ACC112 (cell line): ENCODE results near the gene KCTD2.

Source experiments
- H2AFZ ChIP-seq: fragments of 200-600 bp; sonication (generic); one replicate; pipeline ENCODE4 v1.6.0; 2017; ENCODE audit warnings: antibody characterized with exemption, low read length; ENCODE audit not compliant: unreplicated experiment
- H3K27ac ChIP-seq: fragments of 200-600 bp; sonication (generic); 2 replicates; pipeline ENCODE4 v1.5.1; 2014; ENCODE audit warnings: low read depth, mild to moderate bottlenecking, antibody characterized with exemption, low read length, moderate library complexity
- H3K27me3 ChIP-seq: fragments of 200-600 bp; sonication (generic); 2 replicates; pipeline ENCODE4 v1.6.1; 2014; ENCODE audit warnings: mild to moderate bottlenecking, antibody characterized with exemption, low read length, moderate library complexity, mixed read lengths; ENCODE audit not compliant: insufficient read depth
- H3K36me3 ChIP-seq: fragments of 200-600 bp; sonication (generic); 2 replicates; pipeline ENCODE4 v1.6.1; 2016; ENCODE audit warnings: mild to moderate bottlenecking, antibody characterized with exemption, low read length, moderate library complexity, mixed read lengths; ENCODE audit not compliant: insufficient read depth
- H3K4me1 ChIP-seq: fragments of 200-600 bp; sonication (generic); one replicate; pipeline ENCODE4 v1.6.1; 2016; ENCODE audit warnings: low read length, mixed read lengths; ENCODE audit not compliant: insufficient read depth, unreplicated experiment, control insufficient read depth
- H3K4me3 ChIP-seq: fragments of 200-600 bp; sonication (generic); 2 replicates; pipeline ENCODE4 v1.5.1; 2014; ENCODE audit warnings: mild to moderate bottlenecking, low read depth, low read length
- H3K79me2 ChIP-seq: fragments of 200-600 bp; sonication (generic); one replicate; pipeline ENCODE4 v1.6.0; 2016; ENCODE audit warnings: low read length; ENCODE audit not compliant: control insufficient read depth, unreplicated experiment, insufficient read depth

The KCTD2 gene

DNA sequence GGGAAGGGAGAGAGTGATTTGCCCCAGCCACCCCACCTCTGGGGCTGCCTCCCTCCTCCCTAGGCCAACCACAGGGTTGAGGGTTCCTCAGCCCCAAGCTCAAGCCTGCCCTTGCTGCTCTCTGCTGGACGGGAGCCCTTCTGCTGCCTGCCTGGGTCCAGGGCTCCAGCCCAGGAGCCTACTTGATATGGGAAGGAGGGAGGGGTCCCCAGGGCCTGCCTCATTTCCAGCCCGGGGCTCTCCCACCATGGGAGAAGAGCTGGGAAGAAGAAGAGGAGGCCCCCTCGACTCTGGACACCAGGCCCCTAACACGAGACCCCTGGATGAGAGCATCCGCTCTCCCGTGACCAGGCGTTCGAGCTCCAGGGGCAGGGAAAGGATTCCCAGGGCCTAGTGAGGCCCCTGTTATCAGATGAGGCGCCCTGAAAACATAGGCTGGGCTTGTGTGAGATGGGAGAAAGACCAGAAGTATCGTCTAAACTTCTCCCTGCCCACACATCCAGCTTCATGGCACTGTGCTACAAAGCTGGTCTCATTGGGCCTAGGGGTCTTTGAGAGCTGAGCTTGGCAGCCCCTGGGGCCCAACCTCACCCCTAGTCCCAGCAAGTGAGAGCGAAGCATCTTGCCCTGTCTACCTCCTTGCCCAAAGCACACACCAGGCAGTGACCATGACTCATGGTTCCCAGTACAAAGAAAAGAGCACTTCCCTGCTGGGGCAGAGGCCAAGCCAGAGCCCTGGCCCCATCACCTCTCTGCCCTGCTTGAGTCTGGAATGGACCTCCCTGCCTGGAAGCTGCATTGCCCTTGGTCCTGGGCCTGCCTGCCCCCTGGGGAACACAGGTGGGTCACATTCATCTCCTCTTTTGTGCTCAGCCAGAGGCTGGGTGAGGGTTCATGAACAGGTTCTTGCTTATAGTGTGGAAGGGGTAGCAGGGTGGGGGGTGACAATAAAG is 41.7 kb downstream of the KCTD2 start:
- Histone ChIP-seq H3K36me3 (no peaks in the 10 kb centered on the region), H3K4me1 (peaks cover 53% of the 10 kb centered on the region), H3K79me2 (peaks cover 8% of the 10 kb centered on the region), H3K27ac (peak overlapping the region; percentile 47), H2AFZ (peak overlapping the region; percentile 19), H3K27me3 (no peaks in the 10 kb centered on the region), H3K4me3 (peak overlapping the region; percentile 80)

DNA sequence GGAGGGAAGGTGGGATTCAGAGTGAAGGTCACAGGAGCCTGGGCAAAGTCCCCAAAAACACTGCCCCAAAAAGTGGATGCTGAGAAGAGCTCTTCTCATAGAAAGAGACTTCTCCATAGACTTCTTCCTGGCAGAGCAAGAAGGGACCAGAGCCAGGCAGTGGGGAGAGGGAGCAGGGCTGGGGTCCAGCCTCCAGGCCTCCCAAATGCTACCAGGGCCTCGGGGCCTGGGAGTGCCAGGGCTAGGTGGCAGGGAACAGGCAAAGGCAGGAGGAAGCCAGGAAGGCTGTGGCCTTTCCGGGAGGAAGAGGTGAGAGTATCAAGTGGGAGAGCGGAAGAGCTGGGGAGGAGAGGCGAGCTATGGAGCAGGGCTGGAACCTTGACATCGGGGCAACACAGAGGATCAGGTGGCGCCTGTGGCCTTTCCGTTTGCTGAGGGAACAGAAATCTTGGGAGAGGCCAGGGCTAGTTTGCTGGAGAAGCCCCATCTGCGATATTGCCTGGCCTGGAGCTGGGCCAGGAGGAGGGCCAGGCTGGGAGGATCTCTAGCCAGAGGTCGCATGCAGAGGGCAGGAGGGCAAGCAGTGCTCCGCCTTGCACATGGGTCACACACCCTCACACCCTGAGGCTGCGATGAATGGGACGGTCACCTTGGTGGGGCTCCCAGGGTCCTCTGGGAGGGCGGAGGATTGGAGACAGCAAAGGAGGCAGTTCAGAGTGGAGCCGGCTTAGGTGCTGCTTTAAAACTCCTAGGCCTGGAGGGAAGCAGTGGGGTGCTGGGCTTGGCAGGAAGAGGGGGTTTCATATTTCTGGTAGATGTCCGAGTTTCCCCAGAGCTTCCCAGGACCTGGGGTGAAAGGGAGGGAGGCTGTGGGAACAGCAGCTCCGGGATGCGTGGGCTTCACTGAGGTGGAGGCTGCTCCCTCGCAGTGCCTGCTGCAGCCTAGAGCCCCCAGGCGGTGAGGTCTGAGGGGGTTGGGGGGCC is 44.1 kb downstream of the KCTD2 start:
- H3K27ac ChIP-seq = no peak overlapping the region
- H3K27me3 ChIP-seq = no peaks in the 10 kb centered on the region
- no peak overlapping the region for H3K4me3 ChIP-seq
- H3K4me1 ChIP-seq = peaks cover 44% of the 10 kb centered on the region
- peaks cover 8% of the 10 kb centered on the region for H3K79me2 ChIP-seq
- no peak overlapping the region for H2AFZ ChIP-seq
- H3K36me3 ChIP-seq = no peaks in the 10 kb centered on the region

DNA sequence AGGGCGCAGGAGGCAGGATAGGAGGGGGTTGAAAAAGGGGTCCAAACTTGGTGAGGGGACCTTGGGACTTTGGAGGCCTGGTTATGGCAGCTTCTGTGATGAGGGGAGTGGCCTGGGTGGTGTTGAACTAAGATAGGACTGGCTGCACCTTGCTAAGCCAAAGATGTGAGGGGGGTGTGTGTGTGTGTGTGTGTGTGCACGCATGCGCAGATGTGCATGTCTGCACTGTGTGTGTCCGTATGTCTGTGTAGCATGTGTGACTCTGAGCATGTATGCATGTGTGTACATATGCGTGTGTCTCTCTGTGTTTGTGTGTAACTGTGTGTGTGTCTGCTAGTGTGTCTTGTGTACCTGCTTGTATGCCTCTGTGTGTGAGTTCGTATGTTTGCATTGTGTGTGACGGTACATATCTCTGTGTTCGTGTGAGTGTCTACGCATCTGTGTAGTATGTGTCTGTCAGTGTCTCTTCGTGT is 44.9 kb downstream of the KCTD2 start:
- Histone ChIP-seq H2AFZ (no peak overlapping the region), H3K4me1 (peaks cover 37% of the 10 kb centered on the region), H3K36me3 (no peaks in the 10 kb centered on the region), H3K27ac (no peak overlapping the region), H3K27me3 (no peaks in the 10 kb centered on the region), H3K4me3 (no peak overlapping the region), H3K79me2 (peaks cover 8% of the 10 kb centered on the region)

DNA sequence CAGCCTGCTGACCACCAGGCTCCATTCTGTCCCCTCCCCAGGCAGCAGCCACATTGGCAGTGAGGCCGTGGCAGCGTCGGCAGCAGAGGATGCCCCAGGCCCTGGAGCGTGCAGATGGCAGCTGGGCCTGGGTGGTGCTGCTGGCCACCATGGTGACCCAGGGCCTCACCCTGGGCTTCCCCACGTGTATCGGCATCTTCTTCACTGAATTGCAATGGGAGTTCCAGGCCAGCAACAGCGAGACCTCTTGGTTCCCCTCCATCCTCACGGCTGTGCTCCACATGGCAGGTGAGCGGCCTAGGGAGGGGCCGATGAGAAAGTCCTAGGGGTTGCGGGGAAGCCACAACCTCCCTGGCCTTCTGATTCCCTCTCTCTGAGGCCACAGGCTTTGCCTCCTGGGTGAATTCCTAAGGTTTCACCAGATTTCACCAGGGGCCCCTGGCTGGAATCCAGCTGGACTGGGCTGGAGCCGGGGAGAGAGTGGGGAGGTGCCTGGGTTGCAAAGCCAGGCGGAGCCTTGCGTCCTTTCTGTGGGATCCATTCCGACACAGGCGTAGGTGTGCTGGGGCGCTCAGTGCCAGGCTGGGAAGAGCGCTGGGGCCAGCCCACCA is 46.6 kb downstream of the KCTD2 start:
- Histone ChIP-seq H2AFZ (no peak overlapping the region), H3K4me1 (peaks cover 34% of the 10 kb centered on the region), H3K36me3 (no peaks in the 10 kb centered on the region), H3K27me3 (no peaks in the 10 kb centered on the region), H3K79me2 (peaks cover 8% of the 10 kb centered on the region), H3K4me3 (no peak overlapping the region), H3K27ac (no peak overlapping the region)

DNA sequence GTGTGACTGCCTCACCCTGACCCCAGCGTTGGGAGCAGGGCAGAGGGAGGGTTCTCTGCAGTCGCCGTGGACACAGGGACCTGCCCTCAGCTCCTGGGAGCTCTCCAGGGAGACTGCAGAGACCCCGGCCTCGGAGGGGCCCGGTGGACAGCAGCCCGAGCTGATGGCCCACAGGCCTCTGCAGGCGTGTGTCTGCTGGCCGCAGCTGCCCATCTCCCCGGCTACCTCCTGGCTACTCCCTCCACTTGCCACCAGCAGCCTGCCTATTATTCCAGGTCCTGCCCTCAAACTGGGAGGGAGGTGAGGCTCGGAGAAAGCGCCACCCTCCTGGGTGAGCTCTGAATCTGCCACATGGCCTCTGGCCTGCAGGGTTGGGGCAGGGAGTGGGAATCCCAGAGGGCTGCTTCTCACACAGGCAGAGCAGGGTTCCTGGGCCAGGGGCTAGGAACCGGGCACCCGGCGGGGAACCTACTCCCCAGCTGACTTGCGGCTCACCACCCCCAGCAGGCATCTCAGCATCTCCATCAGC is 47.9 kb downstream of the KCTD2 start:
- H3K4me3 ChIP-seq = no peak overlapping the region
- H3K36me3 ChIP-seq = no peaks in the 10 kb centered on the region
- peaks cover 27% of the 10 kb centered on the region for H3K4me1 ChIP-seq
- H3K27ac ChIP-seq = no peak overlapping the region
- H3K27me3 ChIP-seq = no peaks in the 10 kb centered on the region
- peaks cover 5% of the 10 kb centered on the region for H3K79me2 ChIP-seq
- no peak overlapping the region for H2AFZ ChIP-seq

DNA sequence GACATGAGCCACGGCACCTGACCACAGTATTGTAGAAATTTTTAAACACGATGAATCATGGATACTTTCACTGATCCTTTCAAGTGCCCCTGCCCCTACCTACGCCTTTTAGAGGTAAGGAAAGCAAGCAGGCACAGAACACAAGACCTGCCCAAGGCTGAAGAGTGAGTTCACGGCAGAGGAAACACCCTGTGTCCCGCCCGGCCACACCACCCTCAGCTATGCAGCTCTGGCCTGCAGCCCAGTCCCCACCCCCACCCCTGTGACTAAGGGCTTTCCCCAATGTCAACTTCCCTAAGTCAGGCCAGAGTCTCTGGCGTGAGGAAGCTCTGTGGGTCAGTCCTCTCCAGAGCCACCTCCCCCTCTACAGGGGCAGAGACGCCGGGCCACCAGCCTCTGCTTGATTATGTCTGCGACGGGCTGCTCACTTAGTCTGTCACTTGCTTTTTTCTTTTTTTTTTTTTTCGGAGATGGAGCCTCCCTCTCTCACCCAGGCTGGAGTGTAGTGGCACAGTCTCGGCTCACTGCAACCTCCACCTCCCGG is 49.1 kb downstream of the KCTD2 start:
- Histone ChIP-seq H2AFZ (no peak overlapping the region), H3K4me1 (peaks cover 23% of the 10 kb centered on the region), H3K27ac (no peak overlapping the region)

DNA sequence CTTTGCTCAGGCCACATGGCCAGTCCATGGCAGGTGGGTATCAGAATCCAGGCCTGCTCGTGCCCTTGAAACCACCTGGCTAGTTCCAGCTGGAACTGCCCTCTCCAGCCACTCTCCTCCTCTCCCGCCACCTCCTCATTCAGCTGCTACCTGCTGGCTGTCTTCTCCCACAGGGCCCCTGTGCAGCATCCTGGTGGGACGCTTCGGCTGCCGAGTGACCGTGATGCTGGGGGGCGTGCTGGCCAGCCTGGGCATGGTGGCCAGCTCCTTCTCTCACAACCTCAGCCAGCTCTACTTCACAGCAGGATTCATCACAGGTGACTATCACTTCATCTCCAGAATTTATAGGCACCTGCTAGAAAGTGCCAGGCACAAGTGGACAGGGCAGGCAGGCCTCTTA is 50.8 kb downstream of the KCTD2 start:
- H3K27me3 ChIP-seq = no peaks in the 10 kb centered on the region

More for the DNA sequence above, 49.1 kb downstream of the KCTD2 start:
- no peaks in the 10 kb centered on the region for H3K27me3 ChIP-seq
- peaks cover 5% of the 10 kb centered on the region for H3K79me2 ChIP-seq
- H3K36me3 ChIP-seq = no peaks in the 10 kb centered on the region
- H3K4me3 ChIP-seq = no peak overlapping the region

DNA sequence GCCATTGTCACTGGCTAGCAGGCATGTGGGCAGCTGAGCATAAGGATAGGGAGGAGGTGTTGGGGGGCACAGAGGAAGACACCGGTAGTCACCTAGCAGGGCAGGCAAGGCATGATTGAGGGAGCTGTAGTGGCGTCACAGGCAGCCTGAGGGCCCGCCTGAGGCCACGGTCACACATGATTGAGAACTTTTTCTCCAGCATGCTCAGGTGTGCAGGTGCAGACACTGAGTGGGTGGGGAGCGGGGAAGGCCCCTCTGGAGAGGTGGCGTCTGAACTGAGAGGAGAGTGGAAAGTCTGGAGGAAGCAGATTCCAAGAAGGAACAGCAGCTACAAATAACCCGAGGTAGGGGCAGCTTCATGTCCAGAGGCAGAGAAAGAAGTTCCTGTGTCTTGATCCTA is 51.8 kb downstream of the KCTD2 start:
- Histone ChIP-seq H3K27me3 (no peaks in the 10 kb centered on the region), H3K36me3 (no peaks in the 10 kb centered on the region), H2AFZ (no peak overlapping the region), H3K79me2 (no peaks in the 10 kb centered on the region), H3K4me1 (peaks cover 4% of the 10 kb centered on the region), H3K4me3 (no peak overlapping the region), H3K27ac (no peak overlapping the region)

More for the DNA sequence above, 50.8 kb downstream of the KCTD2 start:
- no peak overlapping the region for H3K4me3 ChIP-seq
- no peak overlapping the region for H2AFZ ChIP-seq
- peaks cover 9% of the 10 kb centered on the region for H3K4me1 ChIP-seq
- H3K36me3 ChIP-seq = no peaks in the 10 kb centered on the region
- H3K27ac ChIP-seq = no peak overlapping the region
- no peaks in the 10 kb centered on the region for H3K79me2 ChIP-seq

DNA sequence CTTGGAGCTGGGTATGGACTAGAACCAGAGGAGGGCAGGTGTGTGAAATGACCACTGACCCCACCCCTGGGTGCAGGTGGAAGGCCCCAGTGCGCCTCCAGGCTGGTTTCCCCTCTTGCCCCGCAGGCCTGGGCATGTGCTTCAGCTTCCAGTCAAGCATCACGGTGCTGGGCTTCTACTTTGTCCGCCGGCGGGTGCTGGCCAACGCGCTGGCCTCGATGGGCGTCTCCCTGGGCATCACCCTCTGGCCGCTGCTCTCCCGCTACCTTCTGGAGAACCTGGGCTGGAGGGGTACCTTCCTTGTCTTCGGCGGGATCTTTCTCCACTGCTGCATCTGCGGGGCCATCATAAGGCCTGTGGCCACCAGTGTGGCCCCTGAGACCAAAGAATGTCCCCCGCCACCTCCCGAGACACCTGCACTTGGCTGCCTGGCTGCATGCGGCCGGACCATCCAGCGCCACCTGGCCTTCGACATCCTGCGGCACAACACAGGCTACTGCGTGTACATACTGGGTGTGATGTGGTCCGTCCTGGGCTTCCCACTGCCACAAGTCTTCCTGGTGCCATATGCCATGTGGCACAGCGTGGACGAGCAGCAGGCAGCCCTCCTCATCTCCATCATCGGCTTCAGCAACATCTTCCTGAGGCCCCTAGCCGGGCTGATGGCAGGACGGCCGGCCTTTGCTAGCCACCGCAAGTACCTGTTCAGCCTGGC is 53.0 kb downstream of the KCTD2 start:
- Histone ChIP-seq H3K4me1 (peaks cover 4% of the 10 kb centered on the region), H2AFZ (no peak overlapping the region), H3K27me3 (no peaks in the 10 kb centered on the region), H3K4me3 (no peak overlapping the region), H3K36me3 (no peaks in the 10 kb centered on the region), H3K79me2 (no peaks in the 10 kb centered on the region), H3K27ac (no peak overlapping the region)
